ENCODE data around the gene C12orf56.

DNA sequence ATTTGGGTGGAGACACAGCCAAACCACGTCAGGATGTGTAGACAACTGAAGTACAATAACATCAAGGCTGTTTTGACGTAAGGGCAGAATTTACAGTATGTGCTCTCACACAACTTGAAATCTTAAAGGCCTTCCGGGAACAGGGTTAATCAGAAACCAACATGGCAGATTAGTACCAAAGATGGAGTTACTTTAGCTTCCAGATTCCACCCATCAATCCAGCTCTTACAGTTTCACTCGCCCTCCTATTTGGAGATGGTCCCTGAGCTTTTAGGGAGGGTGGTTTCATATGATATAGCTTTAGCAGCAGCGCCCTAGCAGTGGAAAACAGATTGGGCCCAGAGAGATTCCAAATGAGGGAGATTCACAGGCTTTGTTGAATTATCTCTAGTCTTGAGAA is 11.6 kb upstream of the C12orf56 start:
- no peak for TF ChIP-seq EP300 (IDR thresholded peaks at IDR 0.05)
- TF ChIP-seq, protein P1, sequence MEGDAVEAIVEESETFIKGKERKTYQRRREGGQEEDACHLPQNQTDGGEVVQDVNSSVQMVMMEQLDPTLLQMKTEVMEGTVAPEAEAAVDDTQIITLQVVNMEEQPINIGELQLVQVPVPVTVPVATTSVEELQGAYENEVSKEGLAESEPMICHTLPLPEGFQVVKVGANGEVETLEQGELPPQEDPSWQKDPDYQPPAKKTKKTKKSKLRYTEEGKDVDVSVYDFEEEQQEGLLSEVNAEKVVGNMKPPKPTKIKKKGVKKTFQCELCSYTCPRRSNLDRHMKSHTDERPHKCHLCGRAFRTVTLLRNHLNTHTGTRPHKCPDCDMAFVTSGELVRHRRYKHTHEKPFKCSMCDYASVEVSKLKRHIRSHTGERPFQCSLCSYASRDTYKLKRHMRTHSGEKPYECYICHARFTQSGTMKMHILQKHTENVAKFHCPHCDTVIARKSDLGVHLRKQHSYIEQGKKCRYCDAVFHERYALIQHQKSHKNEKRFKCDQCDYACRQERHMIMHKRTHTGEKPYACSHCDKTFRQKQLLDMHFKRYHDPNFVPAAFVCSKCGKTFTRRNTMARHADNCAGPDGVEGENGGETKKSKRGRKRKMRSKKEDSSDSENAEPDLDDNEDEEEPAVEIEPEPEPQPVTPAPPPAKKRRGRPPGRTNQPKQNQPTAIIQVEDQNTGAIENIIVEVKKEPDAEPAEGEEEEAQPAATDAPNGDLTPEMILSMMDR (IDR thresholded peaks at IDR 0.05) = no peak
